C4-2B (cell line): ENCODE results near the gene PCSK1.

Source experiments
- H3K27ac ChIP-seq: fragments of 450-650 bp; 2 replicates; pipeline ENCODE4 v1.5.1; 2017
- CTCF ChIP-seq: fragments of 450-650 bp; conservative IDR thresholded peaks from 2 replicates; pipeline ENCODE4 v1.5.1; 2017; ENCODE audit warnings: mild to moderate bottlenecking
- ZFX ChIP-seq: fragments of 450-650 bp; IDR thresholded peaks from 2 replicates; pipeline ENCODE4 v1.6.1; 2017

The PCSK1 gene

GRCh38 chr5:96426831-96427230 is 6.2 kb downstream of the PCSK1 start:
- H3K27ac ChIP-seq = no peak overlapping the region
- no peak for TF ChIP-seq CTCF
- TF ChIP-seq ZFX = no peak

- TF ChIP-seq ZFX = no peak
- no peak overlapping the region for H3K27ac ChIP-seq
Measured at GRCh38 chr5:96425443-96425842, 7.6 kb downstream of the PCSK1 start.

- no peak overlapping the region for H3K27ac ChIP-seq
- TF ChIP-seq CTCF = no peak
- no peak for TF ChIP-seq ZFX
Measured at GRCh38 chr5:96415897-96416296, 17.2 kb downstream of the PCSK1 start.

GRCh38 chr5:96412868-96413449 is 20.1 kb downstream of the PCSK1 start:
- TF ChIP-seq CTCF = no peak
- no peak overlapping the region for H3K27ac ChIP-seq

GRCh38 chr5:96410013-96410412 is 23.0 kb downstream of the PCSK1 start:
- no peak for TF ChIP-seq ZFX
- TF ChIP-seq CTCF = no peak
- no peak overlapping the region for H3K27ac ChIP-seq

- H3K27ac ChIP-seq = no peak overlapping the region
Measured at GRCh38 chr5:96408841-96409538, 24.1 kb downstream of the PCSK1 start.

GRCh38 chr5:96408210-96408777 is 24.8 kb downstream of the PCSK1 start:
- no peak overlapping the region for H3K27ac ChIP-seq
- no peak for TF ChIP-seq ZFX
- TF ChIP-seq CTCF = no peak

More at GRCh38 chr5:96408841-96409538, 24.1 kb downstream of the PCSK1 start:
- TF ChIP-seq CTCF (no peak), ZFX (no peak)

- TF ChIP-seq ZFX (no peak), CTCF (no peak)
- H3K27ac ChIP-seq = no peak overlapping the region
Measured at GRCh38 chr5:96407436-96407835, 25.6 kb downstream of the PCSK1 start.
